IMR-90 (cell line): ENCODE measurements around the gene L3MBTL4. TPM values are rescaled to one million over a fixed set of nuclear protein-coding genes. Genes with fewer than 3 reads are reported as not detected.

Source experiments
- ATAC-seq: fragments of 200-7000 bp; cut with Tn5 transposase; 2 replicates; pipeline ENCODE4 v1.9.1; 2020; ENCODE audit warnings: low read depth, mild to moderate bottlenecking, moderate library complexity
- BruUV-seq: library from RNA; stranded (reverse); fragments of 400-500 nt; replicated peaks from 2 replicates; lab custom pipeline; 2021; lab: Mats Ljungman, UMichigan
- CTCF ChIA-PET: fragments of 300-600 bp; formaldehyde crosslinking; extraction: SDS; loops from one replicate; lab custom pipeline; 2021; ENCODE audit warnings: antibody characterized with exemption; lab: Yijun Ruan, JAX
- POLR2A ChIA-PET: fragments of 300-600 bp; sonication (Branson Sonifier 250); formaldehyde crosslinking; loops from one replicate; lab custom pipeline; 2022; ENCODE audit warnings: antibody characterized with exemption; ENCODE audit not compliant: unreplicated experiment; lab: Charles Lee
- DNase-seq: peaks from one replicate; pipeline ENCODE4 v3.0.0; 2013
- H2AFZ ChIP-seq: replicated peaks from 2 replicates; pipeline ENCODE3; 2013; ENCODE audit warnings: low read length, mild to moderate bottlenecking; ENCODE audit not compliant: poor library complexity
- H2AK5ac ChIP-seq: 2 replicates; pipeline ENCODE4 v1.6.1; 2013; ENCODE audit warnings: low read depth, low read length, inconsistent platforms
- H2AK9ac ChIP-seq: replicated peaks from 2 replicates; pipeline ENCODE3; 2013; ENCODE audit warnings: mild to moderate bottlenecking, low read depth, low read length, moderate library complexity; ENCODE audit not compliant: poor library complexity
- H2BK120ac ChIP-seq: 2 replicates; pipeline ENCODE4 v1.6.1; 2013; ENCODE audit warnings: low read depth, low read length, inconsistent platforms
- H2BK15ac ChIP-seq: 3 replicates; pipeline ENCODE4 v1.6.1; 2013; ENCODE audit warnings: low read depth, low read length, inconsistent platforms
- H2BK20ac ChIP-seq: 2 replicates; pipeline ENCODE4 v1.6.1; 2013; ENCODE audit warnings: low read depth, mild to moderate bottlenecking, inconsistent platforms, low read length, moderate library complexity
- H2BK5ac ChIP-seq: 2 replicates; pipeline ENCODE4 v1.6.1; 2013; ENCODE audit warnings: mild to moderate bottlenecking, low read depth, low read length, inconsistent platforms; ENCODE audit not compliant: poor library complexity, severe bottlenecking
- H3K14ac ChIP-seq: replicated peaks from 2 replicates; pipeline ENCODE4 v1.6.1; 2013; ENCODE audit warnings: low read depth, low read length, inconsistent platforms
- H3K18ac ChIP-seq: 2 replicates; pipeline ENCODE4 v1.6.1; 2013; ENCODE audit warnings: low read depth, low read length, control low read depth
- H3K23ac ChIP-seq: 2 replicates; pipeline ENCODE4 v1.6.1; 2013; ENCODE audit warnings: low read depth, low read length, inconsistent platforms
- H3K27ac ChIP-seq: 2 replicates; pipeline ENCODE4 v1.5.1; 2013; ENCODE audit warnings: mild to moderate bottlenecking, control low read depth, low read length; ENCODE audit not compliant: insufficient read depth
- H3K27me3 ChIP-seq: 2 replicates; pipeline ENCODE4 v1.6.1; 2013; ENCODE audit warnings: low read length; ENCODE audit not compliant: control insufficient read depth, insufficient read depth
- H3K36me3 ChIP-seq: 2 replicates; pipeline ENCODE4 v1.6.1; 2013; ENCODE audit warnings: low read length, mixed read lengths; ENCODE audit not compliant: control insufficient read depth, insufficient read depth
- H3K4ac ChIP-seq: 2 replicates; pipeline ENCODE4 v1.6.1; 2013; ENCODE audit warnings: low read depth, low read length, inconsistent platforms
- H3K4me1 ChIP-seq: 2 replicates; pipeline ENCODE4 v1.6.1; 2013; ENCODE audit warnings: low read length, mixed read lengths; ENCODE audit not compliant: control insufficient read depth, insufficient read depth
- H3K4me2 ChIP-seq: 2 replicates; pipeline ENCODE4 v1.6.1; 2013; ENCODE audit warnings: low read depth, mild to moderate bottlenecking, control low read depth, low read length, moderate library complexity
- H3K4me3 ChIP-seq: 2 replicates; pipeline ENCODE4 v1.5.1; 2013; ENCODE audit warnings: low read depth, mild to moderate bottlenecking, control low read depth, low read length, moderate library complexity; ENCODE audit not compliant: insufficient read depth
- H3K56ac ChIP-seq: 2 replicates; pipeline ENCODE4 v1.6.1; 2013; ENCODE audit warnings: low read length, inconsistent platforms; ENCODE audit not compliant: insufficient read depth; ENCODE audit errors: extremely low read depth
- H3K79me1 ChIP-seq, 2 experiments: 2 replicates each; pipeline ENCODE4 v1.6.1; 2013; ENCODE audit warnings: low read length in 2 of 2, inconsistent platforms in 1 of 2, low read depth in 1 of 2
- H3K9ac ChIP-seq: 2 replicates; pipeline ENCODE4 v1.6.1; 2013; ENCODE audit warnings: low read depth, low read length, control low read depth
- H3K9me1 ChIP-seq: 2 replicates; pipeline ENCODE4 v1.6.1; 2013; ENCODE audit warnings: low read length, inconsistent platforms; ENCODE audit not compliant: insufficient read depth
- H3K9me3 ChIP-seq: 2 replicates; pipeline ENCODE4 v1.6.1; 2013; ENCODE audit warnings: low read length; ENCODE audit not compliant: control insufficient read depth, insufficient read depth
- H4K20me1 ChIP-seq: 2 replicates; pipeline ENCODE4 v1.6.1; 2013; ENCODE audit warnings: low read length, inconsistent platforms; ENCODE audit not compliant: insufficient read depth
- H4K5ac ChIP-seq: 2 replicates; pipeline ENCODE4 v1.6.1; 2013; ENCODE audit warnings: mild to moderate bottlenecking, low read depth, low read length, control low read depth
- H4K8ac ChIP-seq, 2 experiments: 2 replicates each; pipeline ENCODE4 v1.6.1; 2013; ENCODE audit warnings: low read depth in 2 of 2, low read length in 2 of 2, control low read depth in 1 of 2, inconsistent platforms in 1 of 2
- H4K91ac ChIP-seq: 2 replicates; pipeline ENCODE4 v1.6.1; 2013; ENCODE audit warnings: low read depth, low read length, inconsistent platforms; ENCODE audit not compliant: insufficient read depth
- CEBPB ChIP-seq: IDR thresholded peaks from 2 replicates; pipeline ENCODE4 v1.6.1; 2012; ENCODE audit warnings: low read depth, low read length, improper control_type of control experiment
- CHD1 ChIP-seq: IDR thresholded peaks from 2 replicates; pipeline ENCODE4 v1.6.1; 2012; ENCODE audit warnings: low read depth, low read length, improper control_type of control experiment
- MAZ ChIP-seq: IDR thresholded peaks from 2 replicates; pipeline ENCODE4 v1.6.1; 2012; ENCODE audit warnings: low read depth, mild to moderate bottlenecking, low read length, improper control_type of control experiment, moderate library complexity, borderline replicate concordance
- MXI1 ChIP-seq: IDR thresholded peaks from 2 replicates; pipeline ENCODE4 v1.6.1; 2012; ENCODE audit warnings: low read depth, mild to moderate bottlenecking, low read length, moderate library complexity, borderline replicate concordance
- POLR2A ChIP-seq: IDR thresholded peaks from 2 replicates; pipeline ENCODE4 v1.6.1; 2012; ENCODE audit warnings: mild to moderate bottlenecking, low read depth, low read length
- RAD21 ChIP-seq: IDR thresholded peaks from 2 replicates; pipeline ENCODE4 v1.6.1; 2012; ENCODE audit warnings: low read length, improper control_type of control experiment
- RCOR1 ChIP-seq: IDR thresholded peaks from 2 replicates; pipeline ENCODE4 v1.6.1; 2012; ENCODE audit warnings: mild to moderate bottlenecking, low read length, improper control_type of control experiment; ENCODE audit not compliant: insufficient replicate concordance
- RFX5 ChIP-seq: IDR thresholded peaks from 2 replicates; pipeline ENCODE4 v1.8.0; 2012; ENCODE audit warnings: low read depth, mild to moderate bottlenecking, low read length, moderate library complexity
- WGBS, 2 experiments: methylation state at CpG; one replicate each; pipeline versions ENCODE4 v1.1.5 to v1.1.7; 2013; ENCODE audit warnings: missing lambda C conversion rate in 2 of 2; ENCODE audit not compliant: insufficient read length in 1 of 2; ENCODE audit errors: extremely low coverage in 2 of 2; 5-methylcytosine and 5-hydroxymethylcytosine counted together
- dilution Hi-C: fragments of 300-500 bp; cut with HindIII; formaldehyde crosslinking; loops from one replicate; pipeline ENCODE4 v1.14.3; 2018; ENCODE audit warnings: low sequenced_read_pairs; ENCODE audit not compliant: unreplicated experiment
- in situ Hi-C: fragments of 300-500 bp; cut with MboI; formaldehyde crosslinking; loops from 3 replicates; pipeline ENCODE4 v1.14.3; 2019; ENCODE audit warnings: low sequenced_read_pairs, inconsistent platforms, mixed read lengths
- intact Hi-C: fragments of 100-400 bp; cut with micrococcal nuclease; formaldehyde crosslinking; loops from 2 replicates; pipeline ENCODE4 v1.10.0; 2022
- polyA plus RNA-seq, 3 experiments: library from polyadenylated mRNA; depleted of rRNA; stranded (reverse); fragments of >200 nt; gene quantifications; 2 replicates each; pipeline ENCODE4 v1.2.3, GENCODE V29; 2012; ENCODE audit warnings: low replicate concordance in 1 of 3
- total RNA-seq: library from RNA; depleted of rRNA; stranded (reverse); fragments of >200 nt; gene quantifications from 2 replicates; pipeline ENCODE4 v1.2.3, GENCODE V29; 2012

The L3MBTL4 gene
- total and polyA plus RNA-seq, 2 of the 4 experiments (the other 2 are of a cell fraction), result under 0.01 to 0.02 TPM

DNA sequence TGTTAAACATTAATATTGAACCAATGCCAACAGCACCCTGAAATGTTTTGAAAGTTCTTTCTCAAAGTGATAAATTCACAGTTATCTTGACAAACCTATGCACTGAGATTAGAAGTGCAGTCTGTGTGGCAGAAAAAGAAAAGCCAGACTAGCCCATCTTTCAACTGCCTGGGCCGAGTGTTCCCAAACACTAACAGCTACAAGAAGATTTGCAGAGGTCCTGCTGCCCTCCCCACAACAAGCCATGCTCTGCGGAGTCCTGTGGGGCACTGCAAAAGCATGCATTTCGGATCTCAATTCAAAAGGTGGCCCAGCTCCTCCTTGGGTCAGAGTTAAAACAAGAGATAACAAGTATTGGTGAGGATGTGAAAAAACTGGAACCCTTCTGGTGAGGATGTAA is 311.0 kb downstream of the L3MBTL4 start:
- Histone ChIP-seq H3K23ac (no peak overlapping the region), H2BK120ac (no peak overlapping the region), H3K4me3 (no peak overlapping the region), H4K5ac (no peak overlapping the region), H3K36me3 (no peaks in the 10 kb centered on the region), H2BK5ac (no peak overlapping the region), H3K4me2 (no peak overlapping the region), H3K4me1 (no peaks in the 10 kb centered on the region), H3K9ac (no peak overlapping the region), H3K18ac (no peak overlapping the region), H3K27ac (no peak overlapping the region), H3K14ac (no peak overlapping the region), H3K79me1 (no peaks in the 10 kb centered on the region), H2AK5ac (no peak overlapping the region), H2BK20ac (no peak overlapping the region), H2BK15ac (no peak overlapping the region), H3K4ac (no peak overlapping the region), H3K9me1 (no peaks in the 10 kb centered on the region), H3K9me3 (no peaks in the 10 kb centered on the region), H3K27me3 (peaks cover 3% of the 10 kb centered on the region), H4K91ac (no peak overlapping the region), H2AFZ (peak overlapping the region; percentile 46), H2AK9ac (no peak overlapping the region), H3K56ac (no peak overlapping the region), H4K8ac (no peak overlapping the region), H4K20me1 (no peaks in the 10 kb centered on the region)
- POLR2A ChIA-PET, result no interaction called here
- TF ChIP-seq MXI1, result no peak
- TF ChIP-seq RFX5, result no peak
- no peak for TF ChIP-seq POLR2A
- TF ChIP-seq RCOR1, result no peak
- TF ChIP-seq MAZ, result no peak
- no peak for TF ChIP-seq CHD1
- TF ChIP-seq CEBPB, result no peak
- TF ChIP-seq RAD21, result no peak
- dilution Hi-C loops, result no loop called here
- WGBS, 2 experiments, result no CpG with 5 or more reads among the region's 3 CpGs
- in situ Hi-C loops, result no loop called here
- BruUV-seq, result no TSS peak
- CTCF ChIA-PET, result no interaction called here
- intact Hi-C loops, result no loop called here
- DNase-seq (no peak), ATAC-seq (no peak)
